ENCODE data around the gene DPP6. TPM values are rescaled to one million over a fixed set of nuclear protein-coding genes. Genes with fewer than 3 reads are reported as not detected.

Gene DPP6
- total RNA-seq, 2 experiments from 2014 or later: not detected

DNA sequence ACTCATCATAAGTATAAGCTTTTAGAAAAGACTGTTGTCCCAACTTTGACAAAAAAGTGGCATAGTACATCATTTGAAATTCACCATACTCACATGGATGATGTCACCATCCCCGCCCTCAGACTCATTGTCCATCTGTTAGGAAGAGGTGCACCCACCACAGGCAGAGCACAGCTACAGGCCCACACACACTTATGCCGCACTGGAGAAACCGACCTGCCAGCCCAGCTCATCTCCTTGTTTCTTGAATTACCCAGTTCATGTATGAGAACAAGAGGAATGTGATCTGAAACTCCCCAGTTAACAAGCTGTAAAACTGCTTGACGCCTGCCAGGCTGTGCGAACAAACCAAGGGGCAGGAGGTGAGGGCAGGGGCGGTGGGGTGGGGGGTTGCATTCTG lies 312.0 kb downstream of the DPP6 start:
- CTCF ChIA-PET (ENCODE audit: unreplicated experiment): no interaction called here
- Histone ChIP-seq H3K9me2 (ENCODE audit: insufficient read depth, low read length) (no peaks in the 10 kb centered on the region), H3K36me3 (ENCODE audit: insufficient read depth, low read length) (no peaks in the 10 kb centered on the region), H3K4me2 (ENCODE audit: low read length) (no peak overlapping the region), H3K4me3 (ENCODE audit: low read depth, low read length, poor library complexity, severe bottlenecking) (no peak overlapping the region), H3K4me1 (ENCODE audit: insufficient read depth, low read length, poor library complexity, severe bottlenecking) (no peaks in the 10 kb centered on the region), H3K27ac (ENCODE audit: low read depth, low read length, poor library complexity, severe bottlenecking) (no peak overlapping the region), H4K20me1 (ENCODE audit: insufficient read depth, low read length) (no peaks in the 10 kb centered on the region), H2AFZ (ENCODE audit: low read length) (no peak overlapping the region), H3K79me2 (ENCODE audit: insufficient read depth, low read depth, low read length) (no peaks in the 10 kb centered on the region), H3K9me3 (ENCODE audit: low read length) (no peaks in the 10 kb centered on the region)
- POLR2A ChIA-PET: no interaction called here
- no TSS peak for BruUV-seq (replicated peaks)
- no peak for DNase-seq (ENCODE audit: low spot score)
- intact Hi-C loops (cut with micrococcal nuclease; ENCODE audit: unreplicated experiment): no loop called here
- no peak for TF ChIP-seq EZH2phosphoT487 (IDR thresholded peaks at IDR 0.05; ENCODE audit: borderline replicate concordance, low read depth, low read length)
- no peak for TF ChIP-seq CTCF (conservative IDR thresholded peaks at IDR 0.05; ENCODE audit: low read length)

DNA sequence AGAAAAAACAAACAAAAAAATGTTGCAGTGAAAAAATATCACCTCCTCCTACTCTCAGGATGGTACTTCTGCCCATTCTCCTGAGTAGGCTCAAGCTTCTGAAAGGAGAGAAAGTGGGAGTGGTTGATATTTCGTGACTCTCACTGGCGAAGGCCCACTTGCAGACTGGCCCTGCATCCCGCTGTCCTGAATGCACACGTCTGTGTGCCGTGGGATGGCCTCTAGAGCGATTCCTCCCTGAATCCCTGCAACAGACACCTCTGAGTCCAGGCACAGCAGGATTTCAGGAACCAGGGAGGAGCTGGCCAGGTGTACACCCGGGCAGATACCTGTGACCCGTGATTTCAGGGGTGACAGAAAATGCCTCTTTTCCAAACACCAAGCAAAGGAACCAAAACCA lies 319.2 kb downstream of the DPP6 start:
- POLR2A ChIA-PET: no interaction called here
- no peaks in the 10 kb centered on the region for H3K4me1 ChIP-seq (ENCODE audit: insufficient read depth, low read length, poor library complexity, severe bottlenecking)
- no peak overlapping the region for H2AFZ ChIP-seq (ENCODE audit: low read length)
- H3K4me2 ChIP-seq (ENCODE audit: low read length): no peak overlapping the region
- TF ChIP-seq CTCF (conservative IDR thresholded peaks at IDR 0.05; ENCODE audit: low read length) (no peak), EZH2phosphoT487 (IDR thresholded peaks at IDR 0.05; ENCODE audit: borderline replicate concordance, low read depth, low read length) (no peak)
- no peak overlapping the region for H3K27ac ChIP-seq (ENCODE audit: low read depth, low read length, poor library complexity, severe bottlenecking)
- BruUV-seq (replicated peaks): no TSS peak
- intact Hi-C loops (cut with micrococcal nuclease; ENCODE audit: unreplicated experiment): no loop called here
- no peaks in the 10 kb centered on the region for H3K36me3 ChIP-seq (ENCODE audit: insufficient read depth, low read length)
- H3K9me2 ChIP-seq (ENCODE audit: insufficient read depth, low read length): no peaks in the 10 kb centered on the region
- DNase-seq (ENCODE audit: low spot score): no peak
- CTCF ChIA-PET (ENCODE audit: unreplicated experiment): no interaction called here
- no peak overlapping the region for H3K4me3 ChIP-seq (ENCODE audit: low read depth, low read length, poor library complexity, severe bottlenecking)
- no peaks in the 10 kb centered on the region for H4K20me1 ChIP-seq (ENCODE audit: insufficient read depth, low read length)
- H3K79me2 ChIP-seq (ENCODE audit: insufficient read depth, low read depth, low read length): no peaks in the 10 kb centered on the region
- H3K9me3 ChIP-seq (ENCODE audit: low read length): no peaks in the 10 kb centered on the region

DNA sequence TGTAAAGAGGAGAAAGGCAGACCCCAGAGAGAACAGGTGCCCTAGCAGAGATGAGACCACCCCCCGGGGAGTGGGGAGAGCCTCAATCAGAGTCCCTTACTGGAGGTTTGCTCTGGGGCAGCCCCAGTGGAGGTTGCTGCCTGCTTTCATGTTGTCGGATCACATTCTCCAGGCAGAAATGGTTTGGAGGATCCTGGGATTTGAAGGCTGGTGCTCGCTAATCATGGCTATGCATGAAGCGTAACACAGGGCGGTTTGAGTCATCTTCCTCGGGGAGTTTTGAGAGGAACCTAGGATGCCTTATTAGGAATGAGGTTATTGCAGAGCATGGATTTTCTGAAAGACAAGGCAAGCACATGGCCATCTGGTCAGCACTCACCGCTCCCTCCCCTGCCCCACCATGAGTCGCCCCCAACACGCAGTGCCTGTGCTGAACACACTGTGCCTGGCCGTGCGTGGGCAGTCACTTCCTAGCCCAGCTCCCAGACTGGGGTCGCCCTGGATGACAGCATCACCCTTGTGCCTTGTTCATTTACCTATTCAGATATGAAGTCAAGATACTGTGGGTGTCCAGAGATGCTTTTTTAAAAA lies 319.9 kb downstream of the DPP6 start:
- Histone ChIP-seq H3K4me3 (ENCODE audit: low read depth, low read length, poor library complexity, severe bottlenecking) (no peak overlapping the region), H3K36me3 (ENCODE audit: insufficient read depth, low read length) (no peaks in the 10 kb centered on the region), H2AFZ (ENCODE audit: low read length) (no peak overlapping the region), H3K79me2 (ENCODE audit: insufficient read depth, low read depth, low read length) (no peaks in the 10 kb centered on the region), H4K20me1 (ENCODE audit: insufficient read depth, low read length) (no peaks in the 10 kb centered on the region), H3K9me3 (ENCODE audit: low read length) (no peaks in the 10 kb centered on the region), H3K9me2 (ENCODE audit: insufficient read depth, low read length) (no peaks in the 10 kb centered on the region), H3K4me1 (ENCODE audit: insufficient read depth, low read length, poor library complexity, severe bottlenecking) (no peaks in the 10 kb centered on the region), H3K4me2 (ENCODE audit: low read length) (no peak overlapping the region), H3K27ac (ENCODE audit: low read depth, low read length, poor library complexity, severe bottlenecking) (no peak overlapping the region)
- CTCF ChIA-PET (ENCODE audit: unreplicated experiment): no interaction called here
- POLR2A ChIA-PET: no interaction called here
- no TSS peak for BruUV-seq (replicated peaks)
- intact Hi-C loops (cut with micrococcal nuclease; ENCODE audit: unreplicated experiment): no loop called here
- no peak for DNase-seq (ENCODE audit: low spot score)
- no peak for TF ChIP-seq EZH2phosphoT487 (IDR thresholded peaks at IDR 0.05; ENCODE audit: borderline replicate concordance, low read depth, low read length)
- no peak for TF ChIP-seq CTCF (conservative IDR thresholded peaks at IDR 0.05; ENCODE audit: low read length)
